GM12873 (cell line): ENCODE results near the gene MOB3A.

Experiments used
- CTCF ChIP-seq: IDR thresholded peaks from 2 replicates; pipeline ENCODE4 v1.5.1; 2012; ENCODE audit warnings: low read depth, mild to moderate bottlenecking, moderate library complexity, low read length, control low read depth; ENCODE audit not compliant: insufficient read depth; ENCODE audit errors: missing control alignments

Gene MOB3A

GRCh38 chr19:2084993-2085720 lies 11.0 kb downstream of the MOB3A start:
- TF ChIP-seq CTCF, result no peak

- TF ChIP-seq CTCF, result no peak
Measured at GRCh38 chr19:2083174-2083854, 12.8 kb downstream of the MOB3A start.

DNA sequence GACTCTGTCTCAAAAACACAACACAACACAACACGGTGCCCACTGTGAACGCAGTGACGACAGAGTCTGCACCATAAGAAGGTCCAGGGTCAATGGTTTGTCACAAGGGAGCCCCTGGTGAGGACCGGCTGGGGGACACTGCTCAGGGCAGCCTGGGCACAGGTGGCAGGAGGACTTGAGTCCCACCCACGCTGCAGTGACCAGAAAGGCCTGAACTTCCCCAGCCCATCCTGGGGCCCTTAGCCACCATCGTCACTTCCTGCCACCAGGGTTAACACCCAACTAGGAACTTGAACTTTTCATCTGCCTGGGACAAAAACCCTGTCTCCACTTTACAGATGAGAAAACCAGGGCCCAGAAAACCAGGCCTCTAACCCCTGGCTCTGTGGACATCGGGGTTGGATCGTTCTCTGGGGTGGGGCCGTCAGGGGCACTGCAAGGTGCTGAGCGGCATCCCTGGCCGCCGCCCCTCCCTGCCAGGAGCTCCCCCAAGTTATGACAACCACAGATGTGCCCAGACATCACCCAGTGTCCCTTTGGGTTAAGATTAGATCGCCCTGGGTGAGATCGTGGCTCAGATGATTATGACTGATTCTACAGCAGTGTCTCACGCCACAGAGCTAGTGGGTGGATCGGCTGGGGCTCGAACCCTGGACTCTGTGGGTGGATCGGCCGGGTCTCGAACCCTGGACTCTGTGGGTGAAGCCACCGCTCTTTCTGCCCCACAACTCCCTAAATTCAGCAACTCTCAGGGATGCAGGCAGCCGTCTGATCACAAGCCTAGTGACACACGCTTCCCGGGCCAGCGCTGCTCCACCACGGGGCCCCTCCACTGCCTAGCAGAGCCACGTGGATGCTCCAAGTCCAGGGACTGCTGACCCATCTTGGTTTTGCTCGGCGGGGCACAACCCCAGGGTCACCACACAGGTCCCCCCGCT lies 14.0 kb downstream of the MOB3A start:
- TF ChIP-seq CTCF, result no peak

DNA sequence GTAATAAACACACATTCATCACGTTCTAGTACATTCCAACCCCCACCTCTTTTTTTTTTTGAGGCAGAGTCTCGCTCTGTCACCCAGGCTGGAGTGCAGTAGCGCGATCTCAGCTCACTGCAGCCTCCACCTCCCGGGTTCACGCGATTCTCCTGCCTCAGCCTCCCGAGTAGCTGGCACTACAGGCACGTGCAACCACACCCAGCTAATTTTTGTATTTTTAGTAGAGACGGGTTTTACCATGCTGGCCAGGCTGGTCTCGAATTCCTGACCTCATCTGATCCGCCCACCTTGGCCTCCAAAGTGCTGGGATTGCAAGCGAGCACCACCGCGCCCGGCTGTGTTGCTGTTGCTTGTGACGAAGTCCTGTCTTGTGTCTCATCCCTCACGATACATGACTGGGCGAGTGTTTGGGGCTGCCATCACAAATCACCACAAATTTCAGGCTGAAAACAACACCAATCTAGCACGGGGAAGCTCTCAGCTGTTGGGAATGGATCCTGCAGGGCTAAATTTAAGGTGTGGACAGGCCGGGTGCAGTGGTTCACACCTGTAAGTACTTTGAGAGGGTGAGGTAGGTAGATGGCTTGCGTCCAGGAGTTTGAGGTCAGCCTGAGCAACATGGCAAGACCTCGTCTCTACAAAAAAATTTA lies 15.7 kb downstream of the MOB3A start:
- no peak for TF ChIP-seq CTCF

GRCh38 chr19:2079865-2080301 lies 16.2 kb downstream of the MOB3A start:
- TF ChIP-seq CTCF, result no peak

- no peak for TF ChIP-seq CTCF
Measured at GRCh38 chr19:2079076-2079864, 16.9 kb downstream of the MOB3A start.
